Measurements from ENCODE around the gene SLC24A3.

SLC24A3 gene

GRCh38 chr20:19241440-19241839, 29.0 kb downstream of the SLC24A3 start:
- DNase-seq (ENCODE audit: low read depth) = no peak

- DNase-seq (ENCODE audit: low read depth) = no peak
These were observed 31.8 kb downstream of the SLC24A3 start for GRCh38 chr20:19244291-19244690.

- no peak for DNase-seq (ENCODE audit: low read depth)
These were observed 36.9 kb downstream of the SLC24A3 start for GRCh38 chr20:19249106-19249879.

- no peak for DNase-seq (ENCODE audit: low read depth)
These were observed 37.9 kb downstream of the SLC24A3 start for GRCh38 chr20:19250346-19250745.

- no peak for DNase-seq (ENCODE audit: low read depth)
These were observed 39.1 kb downstream of the SLC24A3 start for GRCh38 chr20:19251506-19251905.

GRCh38 chr20:19251958-19252357, 39.5 kb downstream of the SLC24A3 start:
- no peak for DNase-seq (ENCODE audit: low read depth)

- no peak for DNase-seq (ENCODE audit: low read depth)
These were observed 40.1 kb downstream of the SLC24A3 start for GRCh38 chr20:19252451-19253120.

GRCh38 chr20:19253316-19253715, 40.9 kb downstream of the SLC24A3 start:
- no peak for DNase-seq (ENCODE audit: low read depth)

- DNase-seq (ENCODE audit: low read depth) = no peak
These were observed 41.7 kb downstream of the SLC24A3 start for GRCh38 chr20:19253916-19254820.

- DNase-seq (ENCODE audit: low read depth) = no peak
These were observed 42.5 kb downstream of the SLC24A3 start for GRCh38 chr20:19254956-19255355.

GRCh38 chr20:19256085-19256484, 43.6 kb downstream of the SLC24A3 start:
- no peak for DNase-seq (ENCODE audit: low read depth)

GRCh38 chr20:19256906-19257595, 44.6 kb downstream of the SLC24A3 start:
- DNase-seq (ENCODE audit: low read depth) = no peak

- DNase-seq (ENCODE audit: low read depth) = no peak
These were observed 45.4 kb downstream of the SLC24A3 start for GRCh38 chr20:19257865-19258264.

GRCh38 chr20:19259141-19259591, 46.7 kb downstream of the SLC24A3 start:
- no peak for DNase-seq (ENCODE audit: low read depth)

- no peak for DNase-seq (ENCODE audit: low read depth)
These were observed 48.1 kb downstream of the SLC24A3 start for GRCh38 chr20:19260412-19261090.

- no peak for DNase-seq (ENCODE audit: low read depth)
These were observed 51.7 kb downstream of the SLC24A3 start for GRCh38 chr20:19264191-19264590.

- no peak for DNase-seq (ENCODE audit: low read depth)
These were observed 53.4 kb downstream of the SLC24A3 start for GRCh38 chr20:19265646-19266374.

GRCh38 chr20:19268426-19268825, 56.0 kb downstream of the SLC24A3 start:
- no peak for DNase-seq (ENCODE audit: low read depth)

GRCh38 chr20:19269737-19270340, 57.4 kb downstream of the SLC24A3 start:
- DNase-seq (ENCODE audit: low read depth) = no peak
